Uterus (tissue), 4 donors: ENCODE measurements around the gene RXYLT1. TPM values are rescaled to one million over a fixed set of nuclear protein-coding genes. Genes with fewer than 3 reads are reported as not detected.

Source experiments
- DNase-seq, 2 donors: peaks; one replicate each; pipeline ENCODE4 v3.0.0-alpha.2; 2019 to 2020
- H3K27ac ChIP-seq, 2 donors: fragments of 200-600 bp; sonication (generic); 1 replicate in 1 of 2; 2 replicates in 1 of 2; pipeline ENCODE4 v1.5.1; 2016 to 2018
- H3K27me3 ChIP-seq, 2 donors: fragments of 200-600 bp; sonication (generic); one replicate each; pipeline ENCODE4 v1.5.1; 2018 to 2019; ENCODE audit warnings: control low read depth in 1 of 2
- H3K36me3 ChIP-seq, 2 donors: fragments of 200-600 bp; sonication (generic); one replicate each; pipeline ENCODE4 v1.5.1; 2019; ENCODE audit warnings: control low read depth in 1 of 2
- H3K4me1 ChIP-seq, 2 donors: fragments of 200-600 bp; sonication (generic); one replicate each; pipeline ENCODE4 v1.5.1; 2018 to 2019; ENCODE audit warnings: control low read depth in 1 of 2
- H3K4me3 ChIP-seq, 2 donors: fragments of 200-600 bp; sonication (generic); 1 replicate in 1 of 2; 2 replicates in 1 of 2; pipeline ENCODE4 v1.5.1; 2018 to 2019; ENCODE audit warnings: mild to moderate bottlenecking in 1 of 2
- H3K9me3 ChIP-seq, 2 donors: fragments of 200-600 bp; sonication (generic); one replicate each; pipeline ENCODE4 v1.5.1; 2019; ENCODE audit warnings: control low read depth in 1 of 2
- POLR2A ChIP-seq, 2 donors: fragments of 450-650 bp; IDR thresholded peaks; one replicate each; pipeline ENCODE4 v1.6.1; 2016; ENCODE audit warnings: antibody characterized with exemption in 2 of 2, mild to moderate bottlenecking in 1 of 2, moderate library complexity in 1 of 2
- intact Hi-C: fragments of 100-400 bp; cut with DNase I; formaldehyde crosslinking; loops from one replicate; pipeline ENCODE4 v1.15.1; 2023; ENCODE audit warnings: low total_unique reads
- total RNA-seq, 4 donors: library from RNA; depleted of rRNA in 3 of 4; stranded (reverse); fragments of >200 nt in 3 of 4; gene quantifications; one replicate each; pipeline versions ENCODE4 v1.1.0 to v1.2.4, GENCODE V29; 2014 to 2023
- TF ChIP-seq, protein P1 (sequence below), 4 experiments: fragments of 200-600 bp in 2 of 4; fragments of 450-650 bp in 2 of 4; sonication (generic) in 2 of 4; IDR thresholded peaks; one replicate each; pipeline ENCODE4 v1.5.1; 2016 to 2019; ENCODE audit warnings: antibody characterized with exemption in 4 of 4, mild to moderate bottlenecking in 2 of 4, moderate library complexity in 1 of 4
- donor health status: DM: yes; HTN: yes; CAD: no.

RXYLT1 gene
- total RNA-seq, 4 donors from 2014 or later: 2.0 to 24.2 (median 16.3) TPM

DNA sequence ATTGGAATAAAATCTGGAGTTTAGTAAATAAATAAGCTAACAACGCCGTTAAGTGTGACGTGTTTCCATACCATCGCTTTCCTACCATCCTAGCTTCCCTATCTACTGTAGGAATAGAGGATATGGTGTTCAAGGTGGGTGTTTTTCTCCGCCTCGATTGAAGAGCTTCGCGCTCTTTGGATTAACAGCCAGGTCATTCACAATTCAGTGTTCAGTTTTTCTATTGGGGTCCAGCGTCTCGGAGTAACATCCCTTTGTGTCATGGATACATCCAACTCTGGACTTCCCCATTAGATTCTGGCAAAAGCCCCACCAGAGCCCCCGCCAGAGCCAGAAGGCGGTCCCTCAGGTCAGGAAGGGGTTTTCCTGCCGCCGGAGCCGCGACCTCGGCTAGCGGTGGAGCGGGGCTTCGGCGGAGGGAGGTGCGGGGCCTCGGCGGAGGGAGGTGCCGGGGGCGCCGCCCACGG, 63.6 kb downstream of the RXYLT1 start:
- no peak for TF ChIP-seq POLR2A (IDR thresholded peaks at IDR 0.05)
- TF ChIP-seq, protein P1, sequence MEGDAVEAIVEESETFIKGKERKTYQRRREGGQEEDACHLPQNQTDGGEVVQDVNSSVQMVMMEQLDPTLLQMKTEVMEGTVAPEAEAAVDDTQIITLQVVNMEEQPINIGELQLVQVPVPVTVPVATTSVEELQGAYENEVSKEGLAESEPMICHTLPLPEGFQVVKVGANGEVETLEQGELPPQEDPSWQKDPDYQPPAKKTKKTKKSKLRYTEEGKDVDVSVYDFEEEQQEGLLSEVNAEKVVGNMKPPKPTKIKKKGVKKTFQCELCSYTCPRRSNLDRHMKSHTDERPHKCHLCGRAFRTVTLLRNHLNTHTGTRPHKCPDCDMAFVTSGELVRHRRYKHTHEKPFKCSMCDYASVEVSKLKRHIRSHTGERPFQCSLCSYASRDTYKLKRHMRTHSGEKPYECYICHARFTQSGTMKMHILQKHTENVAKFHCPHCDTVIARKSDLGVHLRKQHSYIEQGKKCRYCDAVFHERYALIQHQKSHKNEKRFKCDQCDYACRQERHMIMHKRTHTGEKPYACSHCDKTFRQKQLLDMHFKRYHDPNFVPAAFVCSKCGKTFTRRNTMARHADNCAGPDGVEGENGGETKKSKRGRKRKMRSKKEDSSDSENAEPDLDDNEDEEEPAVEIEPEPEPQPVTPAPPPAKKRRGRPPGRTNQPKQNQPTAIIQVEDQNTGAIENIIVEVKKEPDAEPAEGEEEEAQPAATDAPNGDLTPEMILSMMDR (IDR thresholded peaks at IDR 0.05): no peak
- no peak for DNase-seq
- Histone ChIP-seq H3K4me3 (peak overlapping the region; percentile 54 to 77), H3K36me3 (no peaks in the 10 kb centered on the region), H3K27me3 (no peaks in the 10 kb centered on the region), H3K4me1 (no peaks in the 10 kb centered on the region), H3K9me3 (no peaks in the 10 kb centered on the region), H3K27ac (peak overlapping the region; percentile 90 to 94)
- intact Hi-C loops: loop anchor here (5.0 kb wide), 1 partner anchor 414 kb away; no protein-coding TSS in a partner anchor

DNA sequence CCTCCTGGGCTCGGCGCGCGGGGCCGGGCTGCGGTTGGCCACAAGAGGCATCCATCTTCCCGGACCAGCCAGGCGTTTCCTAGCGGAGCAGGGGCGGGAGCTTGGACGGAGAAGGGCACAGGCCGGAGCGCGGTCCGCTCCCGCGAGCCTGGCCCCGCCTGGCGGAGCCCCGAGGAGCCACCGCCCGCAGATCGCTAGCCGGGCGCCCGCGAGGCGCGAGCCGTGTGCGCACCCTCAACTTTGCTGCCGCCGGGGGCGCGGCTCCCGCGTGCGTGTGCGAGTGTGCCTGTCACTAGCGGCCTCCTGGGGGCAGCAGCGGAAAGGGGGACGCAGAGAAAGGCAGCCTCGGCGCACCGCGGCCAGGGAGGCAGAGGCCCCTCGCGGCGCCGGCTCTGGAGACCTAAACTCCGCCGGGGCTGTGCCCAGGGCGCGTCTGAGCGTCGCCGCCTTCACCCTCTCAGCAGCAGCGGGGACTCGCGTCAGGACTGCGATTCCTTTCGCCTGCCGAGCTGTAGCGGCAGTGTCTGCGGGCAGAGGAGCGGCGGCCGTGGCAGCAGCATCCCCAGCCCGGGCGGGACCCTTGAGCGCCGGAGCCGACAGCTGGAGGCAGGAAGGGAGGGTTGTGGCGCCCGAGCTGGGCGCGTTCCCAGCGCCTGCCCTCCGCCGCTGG, 64.1 kb downstream of the RXYLT1 start:
- Histone ChIP-seq H3K4me3 (peak overlapping the region; percentile 54 to 77), H3K27ac (peak overlapping the region; percentile 90 to 94), H3K4me1 (no peaks in the 10 kb centered on the region), H3K36me3 (no peaks in the 10 kb centered on the region), H3K27me3 (no peaks in the 10 kb centered on the region), H3K9me3 (no peaks in the 10 kb centered on the region)
- peak; percentile 94 for DNase-seq
- TF ChIP-seq POLR2A (IDR thresholded peaks at IDR 0.05): peak; percentile 42 to 79
- TF ChIP-seq, protein P1 (IDR thresholded peaks at IDR 0.05): peak; percentile 84 to 100 (median 96)
- intact Hi-C loops: loop anchor here (2.0 to 5.0 kb wide), 2 partner anchors 337 to 413 kb away; no protein-coding TSS in a partner anchor

DNA sequence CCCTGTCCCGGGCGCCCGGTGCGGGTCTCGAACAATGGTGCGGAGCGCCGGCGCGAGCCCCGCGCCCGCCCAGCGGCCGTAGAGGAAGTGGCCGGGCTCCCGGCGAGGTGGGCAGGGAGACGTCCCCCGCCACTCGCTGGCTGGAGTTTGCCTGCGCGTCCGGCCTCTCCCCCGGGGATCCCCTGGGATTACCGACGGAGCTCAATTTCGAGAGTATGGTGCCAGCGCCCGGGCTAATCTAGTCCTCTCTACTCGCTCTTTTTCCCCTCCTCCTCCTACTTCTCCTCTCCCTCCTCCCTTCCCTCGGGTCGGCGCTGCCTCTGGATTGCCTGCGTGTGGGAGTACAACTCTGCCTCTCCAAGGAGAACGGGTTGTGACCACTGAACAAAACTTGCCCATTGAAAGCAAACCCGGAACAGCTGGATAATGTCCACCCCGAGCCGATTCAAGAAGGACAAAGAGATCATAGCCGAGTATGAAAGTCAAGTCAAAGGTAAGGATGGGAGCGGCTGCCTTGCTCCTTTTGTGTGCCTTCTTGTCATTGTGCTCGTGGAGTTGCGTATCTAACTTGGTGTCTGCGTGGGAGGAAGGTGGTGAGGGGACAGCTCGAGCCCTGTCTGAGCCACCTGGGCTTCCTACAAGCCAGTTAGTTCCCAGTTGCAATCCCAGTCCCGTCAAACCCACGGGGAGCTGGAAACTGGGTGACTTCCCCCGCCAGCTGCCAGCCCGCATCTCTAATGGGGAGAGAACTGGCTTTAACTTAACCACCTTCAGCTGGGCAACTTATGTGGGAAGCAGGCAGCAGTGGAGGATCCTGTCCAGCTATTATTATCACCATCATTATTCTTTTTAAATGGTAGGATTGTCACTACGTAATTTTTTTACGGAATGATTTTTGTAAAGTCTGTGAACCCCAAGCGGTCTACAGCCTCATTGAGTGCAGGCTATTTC, 65.0 kb downstream of the RXYLT1 start, which contains the start of gene SRGAP1:
TSS of gene SRGAP1 (plus strand) at position 310 of the 951 bp plus-strand sequence. CDS start at position 427, 117 bp downstream.
- peak within 1 kb of the TSS; percentile 54 to 77 for H3K4me3 ChIP-seq
- H3K27ac ChIP-seq: peak within 1 kb of the TSS; percentile 90 to 94
- H3K36me3 ChIP-seq: no peaks in the 10 kb centered on the region
- no peaks in the 10 kb centered on the region for H3K9me3 ChIP-seq
- no peaks in the 10 kb centered on the region for H3K4me1 ChIP-seq
- H3K27me3 ChIP-seq: no peaks in the 10 kb centered on the region
- TF ChIP-seq, protein P1 (IDR thresholded peaks at IDR 0.05): peak in 1 of 4 experiments; percentile 9
- no peak for TF ChIP-seq POLR2A (IDR thresholded peaks at IDR 0.05)
- peak; percentile 72 to 74 for DNase-seq
- intact Hi-C loops: loop anchor here (2.0 to 5.0 kb wide), 2 partner anchors 336 to 413 kb away; no protein-coding TSS in a partner anchor

DNA sequence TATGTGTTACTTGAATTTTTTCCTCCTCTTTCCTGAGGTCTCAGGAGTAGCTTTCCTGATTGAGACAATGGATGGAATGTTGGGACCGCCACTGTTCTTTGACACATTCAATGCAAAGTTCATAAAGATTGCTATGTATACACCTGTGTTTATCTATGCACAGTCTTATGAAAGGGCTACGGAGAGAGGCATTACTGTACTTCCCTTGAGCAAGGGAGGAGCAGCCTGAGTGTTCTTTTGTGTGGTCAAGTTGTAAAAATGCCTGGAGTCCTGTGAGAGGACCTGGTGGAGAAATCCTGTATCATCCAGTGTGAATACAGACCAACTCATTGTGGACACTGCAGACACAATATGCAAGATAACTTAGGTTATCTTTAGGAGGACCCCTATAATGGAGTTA, 66.0 kb downstream of the RXYLT1 start:
- no peaks in the 10 kb centered on the region for H3K36me3 ChIP-seq
- H3K4me3 ChIP-seq: peak overlapping the region; percentile 54 to 77
- H3K9me3 ChIP-seq: no peaks in the 10 kb centered on the region
- intact Hi-C loops: loop anchor here (2.0 kb wide), 1 partner anchor 335 kb away; no protein-coding TSS in a partner anchor
- peak overlapping the region in 1 of 2 donors; percentile 90 for H3K27ac ChIP-seq
- no peak for TF ChIP-seq POLR2A (IDR thresholded peaks at IDR 0.05)
- TF ChIP-seq, protein P1 (IDR thresholded peaks at IDR 0.05): no peak
- DNase-seq: no peak
- H3K27me3 ChIP-seq: no peaks in the 10 kb centered on the region
- H3K4me1 ChIP-seq: no peaks in the 10 kb centered on the region
